A549 treated with CpdA at 1 μM for 4 hours (cell line): Measurements from ENCODE around the gene ALLC. TPM values are rescaled to one million over a fixed set of nuclear protein-coding genes. Genes with fewer than 3 reads are reported as not detected.

Source experiments
- total RNA-seq: library from RNA; stranded (reverse); fragments of 200-300 nt; extraction: Qiagen RNA extraction; gene quantifications from 5 replicates; pipeline ENCODE4 v1.2.3, GENCODE V29; 2022; ENCODE audit warnings: low read depth

The ALLC gene
- 0.06 TPM in 1 of 5 replicates, not detected in the others for total RNA-seq

DNA sequence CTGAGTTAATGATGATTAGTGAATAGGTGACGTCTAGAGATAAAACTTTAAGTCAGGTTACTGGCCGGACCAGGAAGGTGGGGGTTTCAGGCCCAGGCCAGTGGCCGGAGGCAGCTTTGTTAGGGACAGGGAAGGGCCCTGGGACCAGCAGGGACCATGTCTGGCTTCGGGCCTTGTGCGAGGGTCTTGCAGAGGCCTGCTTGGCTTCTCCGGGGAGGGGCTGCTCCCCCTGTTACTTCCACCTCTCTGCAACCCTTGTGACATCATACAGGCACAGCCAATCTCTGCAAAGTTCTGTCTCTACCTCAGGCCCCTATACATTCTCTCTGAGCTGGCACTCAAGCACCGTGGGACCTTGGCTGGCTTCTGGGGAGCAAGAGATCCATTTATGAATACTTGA, at the start of gene ALLC:
TSS of gene ALLC (plus strand) at position 320 of the 400 bp plus-strand sequence. CDS start 12,958 bp downstream, outside the sequence.

DNA sequence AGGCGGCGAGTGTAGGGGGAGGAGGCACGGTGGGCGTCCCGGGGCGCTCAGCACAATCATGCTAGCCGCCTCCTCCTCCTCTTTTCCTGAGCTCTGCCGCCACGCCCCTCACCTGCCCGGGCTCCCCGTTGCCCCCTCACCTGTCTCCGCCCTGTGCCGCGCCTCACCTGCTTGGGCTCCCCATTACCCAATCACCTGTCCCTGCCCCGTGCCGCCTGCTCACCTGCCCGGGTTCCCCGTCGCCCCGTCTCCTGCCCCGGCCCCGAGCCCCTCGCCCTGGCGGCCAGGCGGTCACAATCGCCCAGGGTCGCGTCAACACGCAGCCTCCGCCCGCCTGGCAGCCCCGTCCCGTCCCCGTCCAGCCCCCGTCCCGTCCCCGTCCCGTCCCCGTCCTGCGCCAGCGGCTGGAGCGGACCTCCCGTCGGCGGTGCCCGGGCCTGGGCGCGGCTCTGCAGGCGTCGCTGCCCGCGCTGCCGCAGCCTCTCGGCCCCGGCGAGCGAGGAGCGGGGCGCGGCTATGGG, 45.3 kb downstream of the ALLC start, which contains the start of gene DCDC2C:
TSS of gene DCDC2C (plus strand) at position 340 of the 521 bp plus-strand sequence. CDS start at position 517, 177 bp downstream.

Other genes starting within 250 kb of the ALLC start
- 52.0 to 66.2 TPM (median 57.2 TPM) in 5 replicates for gene ADI1, start 138.7 kb upstream of the ALLC start, total RNA-seq
- gene RNASEH1, start 99.9 kb upstream of the ALLC start, total RNA-seq: 47.1 to 67.3 TPM (median 51.4 TPM) in 5 replicates
- 2,963 to 4,571 TPM (median 3,090 TPM) in 5 replicates for gene RPS7, start 82.9 kb upstream of the ALLC start, total RNA-seq
- gene COLEC11, start 63.1 kb upstream of the ALLC start, total RNA-seq: 0.22 to 0.84 TPM (median 0.56 TPM) in 5 replicates
- gene DCDC2C, start 45.4 kb downstream of the ALLC start, total RNA-seq: 0.29 to 0.36 TPM in 2 of 5 replicates, not detected in the others